ENCODE measurements around the gene HMCN2.

- TF ChIP-seq, protein P1, sequence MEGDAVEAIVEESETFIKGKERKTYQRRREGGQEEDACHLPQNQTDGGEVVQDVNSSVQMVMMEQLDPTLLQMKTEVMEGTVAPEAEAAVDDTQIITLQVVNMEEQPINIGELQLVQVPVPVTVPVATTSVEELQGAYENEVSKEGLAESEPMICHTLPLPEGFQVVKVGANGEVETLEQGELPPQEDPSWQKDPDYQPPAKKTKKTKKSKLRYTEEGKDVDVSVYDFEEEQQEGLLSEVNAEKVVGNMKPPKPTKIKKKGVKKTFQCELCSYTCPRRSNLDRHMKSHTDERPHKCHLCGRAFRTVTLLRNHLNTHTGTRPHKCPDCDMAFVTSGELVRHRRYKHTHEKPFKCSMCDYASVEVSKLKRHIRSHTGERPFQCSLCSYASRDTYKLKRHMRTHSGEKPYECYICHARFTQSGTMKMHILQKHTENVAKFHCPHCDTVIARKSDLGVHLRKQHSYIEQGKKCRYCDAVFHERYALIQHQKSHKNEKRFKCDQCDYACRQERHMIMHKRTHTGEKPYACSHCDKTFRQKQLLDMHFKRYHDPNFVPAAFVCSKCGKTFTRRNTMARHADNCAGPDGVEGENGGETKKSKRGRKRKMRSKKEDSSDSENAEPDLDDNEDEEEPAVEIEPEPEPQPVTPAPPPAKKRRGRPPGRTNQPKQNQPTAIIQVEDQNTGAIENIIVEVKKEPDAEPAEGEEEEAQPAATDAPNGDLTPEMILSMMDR (IDR thresholded peaks at IDR 0.05): no peak
- no peak for TF ChIP-seq EZH2phosphoT487 (IDR thresholded peaks at IDR 0.05)
These were observed 29.0 kb upstream of the HMCN2 start for GRCh38 chr9:130236436-130236985.

Measured in neural progenitor cell (in vitro differentiated cells).